H1 (cell line): Measurements from ENCODE around the gene AKT1S1. TPM values are rescaled to one million over a fixed set of nuclear protein-coding genes. Genes with fewer than 3 reads are reported as not detected.
A peak's percentile ranks its signal among the peaks of the same experiment; 100 is the strongest.

Experiments
- BACH1 ChIP-seq: IDR thresholded peaks from 2 replicates; pipeline ENCODE4 v1.6.1; 2012; ENCODE audit warnings: low read length, improper control_type of control experiment
- CBX8 ChIP-seq: fragments of 300-800, 300-1000 bp; sonication (generic); IDR thresholded peaks from 2 replicates; pipeline ENCODE4 v1.7.1; 2016; ENCODE audit warnings: low read depth, low read length, borderline replicate concordance
- CEBPB ChIP-seq: IDR thresholded peaks from 2 replicates; pipeline ENCODE4 v1.6.1; 2012; ENCODE audit warnings: low read depth, low read length
- CREB1 ChIP-seq: IDR thresholded peaks from 2 replicates; pipeline ENCODE4 v1.6.1; 2012; ENCODE audit warnings: inconsistent platforms
- CTBP2 ChIP-seq: IDR thresholded peaks from 2 replicates; pipeline ENCODE4 v1.7.0; 2011; ENCODE audit warnings: borderline replicate concordance, mild to moderate bottlenecking, moderate library complexity, mixed read lengths, low read length; ENCODE audit not compliant: insufficient read depth, insufficient read length
- E2F6 ChIP-seq: IDR thresholded peaks from 2 replicates; pipeline ENCODE4 v1.6.1; 2012; ENCODE audit warnings: inconsistent platforms
- EGR1 ChIP-seq: IDR thresholded peaks from 2 replicates; pipeline ENCODE4 v1.6.1; 2011; ENCODE audit warnings: low read depth, low read length, borderline replicate concordance
- EP300 ChIP-seq, 2 experiments: IDR thresholded peaks; 1 replicate in 1 of 2; 2 replicates in 1 of 2; pipeline ENCODE4 v1.6.1; 2011 to 2012; ENCODE audit warnings: low read depth in 2 of 2, low read length in 2 of 2, mild to moderate bottlenecking in 2 of 2, borderline replicate concordance in 1 of 2, inconsistent platforms in 1 of 2, moderate library complexity in 1 of 2
- HDAC2 ChIP-seq, 2 experiments: fragments of 300-600 bp in 1 of 2; sonication (generic) in 1 of 2; IDR thresholded peaks; 2 replicates each; pipeline ENCODE4 v1.6.1; 2011 to 2012; ENCODE audit warnings: low read depth in 2 of 2, low read length in 2 of 2, mild to moderate bottlenecking in 2 of 2, moderate library complexity in 2 of 2, borderline replicate concordance in 1 of 2, inconsistent platforms in 1 of 2
- KDM4A ChIP-seq: IDR thresholded peaks from one replicate; pipeline ENCODE4 v1.7.1; 2012; ENCODE audit warnings: low read depth, mild to moderate bottlenecking, moderate library complexity, low read length, inconsistent platforms; ENCODE audit not compliant: severe bottlenecking
- MAX ChIP-seq: IDR thresholded peaks from 2 replicates; pipeline ENCODE4 v1.6.1; 2012; ENCODE audit warnings: inconsistent platforms
- NANOG ChIP-seq: IDR thresholded peaks from 2 replicates; pipeline ENCODE4 v1.6.1; 2011; ENCODE audit warnings: low read length, low read depth, mild to moderate bottlenecking, inconsistent platforms; ENCODE audit not compliant: insufficient read depth, poor library complexity, severe bottlenecking
- POLR2AphosphoS5 ChIP-seq: IDR thresholded peaks from 2 replicates; pipeline ENCODE4 v1.6.1; 2011; ENCODE audit warnings: low read depth, low read length
- RBBP5 ChIP-seq: IDR thresholded peaks from 2 replicates; pipeline ENCODE4 v1.7.1; 2012; ENCODE audit warnings: low read depth, mild to moderate bottlenecking, inconsistent platforms, low read length, moderate library complexity, borderline replicate concordance
- RFX5 ChIP-seq: IDR thresholded peaks from 2 replicates; pipeline ENCODE4 v1.6.1; 2011; ENCODE audit warnings: low read depth, low read length, improper control_type of control experiment, borderline replicate concordance
- SIRT6 ChIP-seq: IDR thresholded peaks from one replicate; pipeline ENCODE4 v1.7.1; 2012; ENCODE audit warnings: low read length, inconsistent platforms
- SIX5 ChIP-seq: IDR thresholded peaks from 2 replicates; pipeline ENCODE4 v1.6.1; 2011; ENCODE audit warnings: mild to moderate bottlenecking, low read depth, low read length
- SP2 ChIP-seq: IDR thresholded peaks from 2 replicates; pipeline ENCODE4 v1.6.1; 2012; ENCODE audit warnings: mild to moderate bottlenecking, low read length, inconsistent platforms
- SP4 ChIP-seq: IDR thresholded peaks from 2 replicates; pipeline ENCODE4 v1.6.1; 2012; ENCODE audit warnings: low read length, inconsistent platforms
- TAF1 ChIP-seq: IDR thresholded peaks from 2 replicates; pipeline ENCODE4 v1.6.1; 2011; ENCODE audit warnings: mild to moderate bottlenecking, low read depth, low read length
- TBP ChIP-seq: IDR thresholded peaks from 2 replicates; pipeline ENCODE4 v1.6.1; 2011; ENCODE audit warnings: low read depth, low read length, improper control_type of control experiment
- USF2 ChIP-seq: IDR thresholded peaks from 2 replicates; pipeline ENCODE4 v1.6.1; 2011; ENCODE audit warnings: low read length, improper control_type of control experiment
- polyA plus RNA-seq, 7 experiments: library from polyadenylated mRNA; depleted of rRNA in 3 of 7; stranded (reverse) in 5 of 7; unstranded in 2 of 7; fragments of >200 nt in 5 of 7; fragments of 200-250 nt in 2 of 7; gene quantifications; 1 replicate in 5 of 7; 2 replicates in 1 of 7; 4 replicates in 1 of 7; pipeline versions ENCODE4 v1.2.1 to v1.2.3, GENCODE V29; 2011 to 2013; ENCODE audit warnings: missing spikeins in 2 of 7, mixed read lengths in 2 of 7
- total RNA-seq: library from RNA; stranded (reverse); fragmentation: NEBNext Ultra II Directional; extraction: Animal tissue kit (Norgen Biotek cat#: 25700); gene quantifications from 2 replicates; pipeline ENCODE4 v1.2.1, GENCODE V29; 2021

Gene AKT1S1
- total and polyA plus RNA-seq, 2 of the 8 experiments (the other 6 are each of a cell fraction or from before 2014, with no cell fraction given), result 40.7 to 45.9 TPM

GRCh38 chr19:49889687-49890348, 12.7 kb upstream of the AKT1S1 start (continued):
- TF ChIP-seq USF2 (peak; percentile 32), EP300 (IDR thresholded peaks at IDR 0.05; ENCODE audit: borderline replicate concordance in 1 of 2, low read depth in 2 of 2, low read length in 2 of 2) (peak in 1 of 2 experiments; percentile 47; a peak in 1 of 3 replicates), RFX5 (no peak), BACH1 (peak; percentile 55; the same call in 1 of the 2 replicates), CTBP2 (no peak), CBX8 (no peak), CREB1 (peak; percentile 82), SP2 (no peak), E2F6 (peak; percentile 100), MAX (peak; percentile 100), NANOG (peak; percentile 71), RBBP5 (no peak), CEBPB (peak; percentile 32; the same call in 1 of the 2 replicates), TAF1 (peak; percentile 32; the same call in 1 of the 2 replicates), POLR2AphosphoS5 (peak; percentile 58), EGR1 (peak; percentile 76), HDAC2 (IDR thresholded peaks at IDR 0.05; ENCODE audit: borderline replicate concordance in 1 of 2, low read depth in 2 of 2, low read length in 2 of 2) (peak in 1 of 2 experiments; percentile 93; a peak in 2 of 4 replicates), TBP (peak; percentile 37; the same call in 1 of the 2 replicates), KDM4A (no peak), SIRT6 (no peak), SP4 (no peak), SIX5 (no peak)
